Neural progenitor cell (in vitro differentiated cells): Measurements from ENCODE around the gene GALR2.

Experiments
- CTCF ChIP-seq: fragments of 200-600 bp; sonication (generic); IDR thresholded peaks from 2 replicates; pipeline ENCODE4 v1.5.1; 2017; ENCODE audit warnings: antibody characterized with exemption, mild to moderate bottlenecking
- EZH2phosphoT487 ChIP-seq: fragments of 200-600 bp; sonication (generic); IDR thresholded peaks from 2 replicates; pipeline ENCODE4 v1.6.1; 2017; ENCODE audit warnings: antibody characterized with exemption

- TF ChIP-seq CTCF, result no peak
- TF ChIP-seq EZH2phosphoT487, result no peak
Observed at GRCh38 chr17:76104896-76105231, 30.3 kb downstream of the GALR2 start.
